ENCODE results near the gene CWF19L1. TPM values are rescaled to one million over a fixed set of nuclear protein-coding genes. Genes with fewer than 3 reads are reported as not detected.

The CWF19L1 gene
- total and polyA plus RNA-seq, 4 donors, result 5.3 to 15.7 (median 8.0) TPM

DNA sequence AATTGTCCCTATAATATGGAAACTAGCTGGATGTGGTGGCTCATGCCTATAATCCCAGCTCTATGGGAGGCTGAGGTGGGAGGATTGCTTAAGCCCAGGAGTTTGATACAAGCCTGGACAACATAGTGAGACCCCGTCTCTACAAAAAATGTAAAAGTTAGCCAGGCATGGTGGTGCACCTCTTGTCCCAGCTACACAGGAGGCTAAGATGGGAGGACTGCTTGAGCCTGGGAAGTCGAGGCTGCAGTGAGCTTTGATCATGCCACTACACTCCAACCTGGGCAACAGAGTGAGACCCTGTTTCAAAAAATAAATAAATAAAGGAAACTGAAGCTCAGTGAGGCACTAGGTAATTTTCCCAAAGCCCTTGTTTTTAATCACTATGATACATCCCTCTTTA is 65.9 kb downstream of the CWF19L1 start:
- H3K4me1 ChIP-seq (ENCODE audit: control insufficient read depth in 4 of 4, insufficient read depth in 4 of 4, low read length in 3 of 4), result no peaks in the 10 kb centered on the region
- WGBS, result 98% methylated on average over 2 of the region's 2 CpGs

DNA sequence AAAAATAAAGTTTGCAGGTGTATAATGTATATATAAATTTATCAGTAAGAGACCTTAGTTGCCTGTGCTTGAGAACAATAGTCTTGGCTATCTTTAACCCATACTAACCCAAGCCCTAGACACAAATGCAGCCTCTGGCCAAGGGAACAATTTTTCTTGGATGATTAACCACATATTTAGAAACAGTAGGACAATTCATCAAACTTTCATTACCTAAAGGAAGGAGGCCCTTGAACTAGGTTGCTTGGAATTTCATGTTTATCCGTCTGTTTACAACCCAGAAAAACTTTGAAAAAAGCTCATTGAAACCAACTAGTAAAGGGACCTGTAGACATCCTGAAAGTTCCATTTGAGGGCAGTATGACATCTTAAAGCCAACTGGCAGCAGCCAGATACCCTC is 72.7 kb downstream of the CWF19L1 start:
- Histone ChIP-seq H3K36me3 (ENCODE audit: control insufficient read depth in 4 of 4, insufficient read depth in 3 of 4, low read depth in 1 of 4, low read length in 3 of 4) (peaks cover 4 to 51% (median 30%) of the 10 kb centered on the region in 4 donors), H3K27ac (ENCODE audit: low read depth in 1 of 2, low read length in 2 of 2) (no peak overlapping the region)
- 93% methylated on average over 1 of the region's 1 CpG for WGBS

More for the DNA sequence above, 65.9 kb downstream of the CWF19L1 start:
- no peak for DNase-seq (ENCODE audit: low spot score)
- TF ChIP-seq RXRA (IDR thresholded peaks at IDR 0.05), result no peak
- no peak for TF ChIP-seq HNF4G (IDR thresholded peaks at IDR 0.05)
- TF ChIP-seq FOXA2 (IDR thresholded peaks at IDR 0.05), result no peak
- no peak for TF ChIP-seq GABPA (IDR thresholded peaks at IDR 0.05 in 1 of 2, conservative IDR thresholded peaks at IDR 0.05 in 1 of 2)
- TF ChIP-seq TAF1 (conservative IDR thresholded peaks at IDR 0.05), result no peak
- no peak for TF ChIP-seq EGR1 (IDR thresholded peaks at IDR 0.05; ENCODE audit: low read depth in 2 of 2)
- TF ChIP-seq, protein P1, sequence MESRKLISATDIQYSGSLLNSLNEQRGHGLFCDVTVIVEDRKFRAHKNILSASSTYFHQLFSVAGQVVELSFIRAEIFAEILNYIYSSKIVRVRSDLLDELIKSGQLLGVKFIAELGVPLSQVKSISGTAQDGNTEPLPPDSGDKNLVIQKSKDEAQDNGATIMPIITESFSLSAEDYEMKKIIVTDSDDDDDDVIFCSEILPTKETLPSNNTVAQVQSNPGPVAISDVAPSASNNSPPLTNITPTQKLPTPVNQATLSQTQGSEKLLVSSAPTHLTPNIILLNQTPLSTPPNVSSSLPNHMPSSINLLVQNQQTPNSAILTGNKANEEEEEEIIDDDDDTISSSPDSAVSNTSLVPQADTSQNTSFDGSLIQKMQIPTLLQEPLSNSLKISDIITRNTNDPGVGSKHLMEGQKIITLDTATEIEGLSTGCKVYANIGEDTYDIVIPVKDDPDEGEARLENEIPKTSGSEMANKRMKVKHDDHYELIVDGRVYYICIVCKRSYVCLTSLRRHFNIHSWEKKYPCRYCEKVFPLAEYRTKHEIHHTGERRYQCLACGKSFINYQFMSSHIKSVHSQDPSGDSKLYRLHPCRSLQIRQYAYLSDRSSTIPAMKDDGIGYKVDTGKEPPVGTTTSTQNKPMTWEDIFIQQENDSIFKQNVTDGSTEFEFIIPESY (IDR thresholded peaks at IDR 0.05), result no peak
- TF ChIP-seq FOXA1 (IDR thresholded peaks at IDR 0.05), result no peak
- Histone ChIP-seq H3K27ac (ENCODE audit: low read depth in 1 of 2, low read length in 2 of 2) (no peak overlapping the region), H3K36me3 (ENCODE audit: control insufficient read depth in 4 of 4, insufficient read depth in 3 of 4, low read depth in 1 of 4, low read length in 3 of 4) (peaks cover 1 to 60% (median 39%) of the 10 kb centered on the region in 4 donors), H3K9me3 (ENCODE audit: control insufficient read depth in 4 of 4, low read length in 3 of 4) (no peaks in the 10 kb centered on the region), H3K27me3 (ENCODE audit: control insufficient read depth in 4 of 4, insufficient read depth in 4 of 4, low read length in 3 of 4) (no peaks in the 10 kb centered on the region), H3K9ac (ENCODE audit: low read depth in 1 of 2, low read length in 2 of 2) (no peak overlapping the region), H3K4me3 (ENCODE audit: low read depth in 1 of 3, low read length in 3 of 3) (no peak overlapping the region)

More for the DNA sequence above, 72.7 kb downstream of the CWF19L1 start:
- DNase-seq (ENCODE audit: low spot score), result no peak
- Histone ChIP-seq H3K27me3 (ENCODE audit: control insufficient read depth in 4 of 4, insufficient read depth in 4 of 4, low read length in 3 of 4) (no peaks in the 10 kb centered on the region), H3K4me3 (ENCODE audit: low read depth in 1 of 3, low read length in 3 of 3) (no peak overlapping the region), H3K9me3 (ENCODE audit: control insufficient read depth in 4 of 4, low read length in 3 of 4) (no peaks in the 10 kb centered on the region), H3K9ac (ENCODE audit: low read depth in 1 of 2, low read length in 2 of 2) (no peak overlapping the region), H3K4me1 (ENCODE audit: control insufficient read depth in 4 of 4, insufficient read depth in 4 of 4, low read length in 3 of 4) (no peaks in the 10 kb centered on the region)
- TF ChIP-seq FOXA2 (IDR thresholded peaks at IDR 0.05) (no peak), SP1 (IDR thresholded peaks at IDR 0.05) (no peak), GABPA (IDR thresholded peaks at IDR 0.05 in 1 of 2, conservative IDR thresholded peaks at IDR 0.05 in 1 of 2) (no peak), YY1 (IDR thresholded peaks at IDR 0.05) (no peak), JUND (IDR thresholded peaks at IDR 0.05) (no peak), EGR1 (IDR thresholded peaks at IDR 0.05; ENCODE audit: low read depth in 2 of 2) (no peak), NR2F2 (IDR thresholded peaks at IDR 0.05) (no peak), RXRA (IDR thresholded peaks at IDR 0.05) (no peak), RAD21 (IDR thresholded peaks at IDR 0.05) (no peak)
- TF ChIP-seq, protein P2, sequence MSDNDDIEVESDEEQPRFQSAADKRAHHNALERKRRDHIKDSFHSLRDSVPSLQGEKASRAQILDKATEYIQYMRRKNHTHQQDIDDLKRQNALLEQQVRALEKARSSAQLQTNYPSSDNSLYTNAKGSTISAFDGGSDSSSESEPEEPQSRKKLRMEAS (IDR thresholded peaks at IDR 0.05), result no peak
- TF ChIP-seq, protein P3, sequence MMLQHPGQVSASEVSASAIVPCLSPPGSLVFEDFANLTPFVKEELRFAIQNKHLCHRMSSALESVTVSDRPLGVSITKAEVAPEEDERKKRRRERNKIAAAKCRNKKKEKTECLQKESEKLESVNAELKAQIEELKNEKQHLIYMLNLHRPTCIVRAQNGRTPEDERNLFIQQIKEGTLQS (IDR thresholded peaks at IDR 0.05), result no peak
- TF ChIP-seq, protein P4, sequence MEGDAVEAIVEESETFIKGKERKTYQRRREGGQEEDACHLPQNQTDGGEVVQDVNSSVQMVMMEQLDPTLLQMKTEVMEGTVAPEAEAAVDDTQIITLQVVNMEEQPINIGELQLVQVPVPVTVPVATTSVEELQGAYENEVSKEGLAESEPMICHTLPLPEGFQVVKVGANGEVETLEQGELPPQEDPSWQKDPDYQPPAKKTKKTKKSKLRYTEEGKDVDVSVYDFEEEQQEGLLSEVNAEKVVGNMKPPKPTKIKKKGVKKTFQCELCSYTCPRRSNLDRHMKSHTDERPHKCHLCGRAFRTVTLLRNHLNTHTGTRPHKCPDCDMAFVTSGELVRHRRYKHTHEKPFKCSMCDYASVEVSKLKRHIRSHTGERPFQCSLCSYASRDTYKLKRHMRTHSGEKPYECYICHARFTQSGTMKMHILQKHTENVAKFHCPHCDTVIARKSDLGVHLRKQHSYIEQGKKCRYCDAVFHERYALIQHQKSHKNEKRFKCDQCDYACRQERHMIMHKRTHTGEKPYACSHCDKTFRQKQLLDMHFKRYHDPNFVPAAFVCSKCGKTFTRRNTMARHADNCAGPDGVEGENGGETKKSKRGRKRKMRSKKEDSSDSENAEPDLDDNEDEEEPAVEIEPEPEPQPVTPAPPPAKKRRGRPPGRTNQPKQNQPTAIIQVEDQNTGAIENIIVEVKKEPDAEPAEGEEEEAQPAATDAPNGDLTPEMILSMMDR (IDR thresholded peaks at IDR 0.05; ENCODE audit: low read depth, low read length, missing input control), result no peak
- TF ChIP-seq, protein P1 (IDR thresholded peaks at IDR 0.05), result no peak
- TF ChIP-seq, protein P5, sequence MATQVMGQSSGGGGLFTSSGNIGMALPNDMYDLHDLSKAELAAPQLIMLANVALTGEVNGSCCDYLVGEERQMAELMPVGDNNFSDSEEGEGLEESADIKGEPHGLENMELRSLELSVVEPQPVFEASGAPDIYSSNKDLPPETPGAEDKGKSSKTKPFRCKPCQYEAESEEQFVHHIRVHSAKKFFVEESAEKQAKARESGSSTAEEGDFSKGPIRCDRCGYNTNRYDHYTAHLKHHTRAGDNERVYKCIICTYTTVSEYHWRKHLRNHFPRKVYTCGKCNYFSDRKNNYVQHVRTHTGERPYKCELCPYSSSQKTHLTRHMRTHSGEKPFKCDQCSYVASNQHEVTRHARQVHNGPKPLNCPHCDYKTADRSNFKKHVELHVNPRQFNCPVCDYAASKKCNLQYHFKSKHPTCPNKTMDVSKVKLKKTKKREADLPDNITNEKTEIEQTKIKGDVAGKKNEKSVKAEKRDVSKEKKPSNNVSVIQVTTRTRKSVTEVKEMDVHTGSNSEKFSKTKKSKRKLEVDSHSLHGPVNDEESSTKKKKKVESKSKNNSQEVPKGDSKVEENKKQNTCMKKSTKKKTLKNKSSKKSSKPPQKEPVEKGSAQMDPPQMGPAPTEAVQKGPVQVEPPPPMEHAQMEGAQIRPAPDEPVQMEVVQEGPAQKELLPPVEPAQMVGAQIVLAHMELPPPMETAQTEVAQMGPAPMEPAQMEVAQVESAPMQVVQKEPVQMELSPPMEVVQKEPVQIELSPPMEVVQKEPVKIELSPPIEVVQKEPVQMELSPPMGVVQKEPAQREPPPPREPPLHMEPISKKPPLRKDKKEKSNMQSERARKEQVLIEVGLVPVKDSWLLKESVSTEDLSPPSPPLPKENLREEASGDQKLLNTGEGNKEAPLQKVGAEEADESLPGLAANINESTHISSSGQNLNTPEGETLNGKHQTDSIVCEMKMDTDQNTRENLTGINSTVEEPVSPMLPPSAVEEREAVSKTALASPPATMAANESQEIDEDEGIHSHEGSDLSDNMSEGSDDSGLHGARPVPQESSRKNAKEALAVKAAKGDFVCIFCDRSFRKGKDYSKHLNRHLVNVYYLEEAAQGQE (IDR thresholded peaks at IDR 0.05), result no peak
